Measurements from ENCODE around the gene C5orf46. TPM values are rescaled to one million over a fixed set of nuclear protein-coding genes. Genes with fewer than 3 reads are reported as not detected.
"Not testable (repeated sequence)": the region's sequence is repeated elsewhere in the genome, so short reads cannot be mapped to it uniquely, and the experiment has no call there.

Gene C5orf46
- total RNA-seq, result not detected

DNA sequence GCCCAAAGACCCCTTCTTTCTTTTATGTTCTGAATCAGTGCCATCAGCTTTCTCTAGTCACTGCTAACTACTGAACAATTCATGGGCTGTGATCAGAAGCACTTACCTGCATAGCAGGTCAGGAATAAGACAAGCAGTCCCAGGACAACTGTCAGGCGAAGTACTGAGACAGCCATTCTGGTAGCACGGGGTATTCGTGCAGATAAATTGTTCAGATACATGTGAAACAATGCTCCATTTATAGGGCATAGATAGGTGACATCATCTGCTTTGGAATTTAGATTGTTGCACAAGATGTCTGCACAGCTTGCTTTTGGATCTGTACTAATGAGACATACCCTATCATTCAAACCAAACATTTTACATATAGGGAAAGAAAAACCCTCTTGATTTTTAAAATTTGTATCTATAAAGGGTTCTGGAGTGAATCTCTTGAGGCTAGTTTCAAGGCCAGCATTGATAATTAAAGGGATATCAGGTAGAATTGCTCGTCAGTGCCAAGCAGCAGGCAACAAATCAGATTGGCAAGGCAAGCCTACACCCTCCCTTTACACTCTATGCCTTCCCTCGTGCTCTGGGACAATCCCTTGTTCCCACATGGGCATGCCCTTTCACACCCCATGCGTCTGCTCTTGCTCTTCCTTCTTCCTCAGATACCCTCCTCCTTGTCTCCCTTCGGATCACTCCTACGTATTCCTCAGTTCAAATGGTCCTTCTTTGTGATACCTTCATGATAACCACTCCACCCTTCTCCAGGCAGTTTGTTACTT lies at the start of gene C5orf46:
Gene C5orf46 (minus strand): TSS at position 213 of the 770 bp plus-strand sequence. CDS start 37 bp downstream, at position 176.
- Mint-ChIP-seq H3K4me3 (no peak within 1 kb of the TSS), H3K27me3 (ENCODE audit: low read depth) (no peaks in the 10 kb centered on the region), H3K4me1 (ENCODE audit: low read depth) (no peaks in the 10 kb centered on the region), H3K36me3 (ENCODE audit: insufficient read depth) (no peaks in the 10 kb centered on the region), H3K9me3 (no peaks in the 10 kb centered on the region)
- DNase-seq (no peak), ATAC-seq (no peak)

DNA sequence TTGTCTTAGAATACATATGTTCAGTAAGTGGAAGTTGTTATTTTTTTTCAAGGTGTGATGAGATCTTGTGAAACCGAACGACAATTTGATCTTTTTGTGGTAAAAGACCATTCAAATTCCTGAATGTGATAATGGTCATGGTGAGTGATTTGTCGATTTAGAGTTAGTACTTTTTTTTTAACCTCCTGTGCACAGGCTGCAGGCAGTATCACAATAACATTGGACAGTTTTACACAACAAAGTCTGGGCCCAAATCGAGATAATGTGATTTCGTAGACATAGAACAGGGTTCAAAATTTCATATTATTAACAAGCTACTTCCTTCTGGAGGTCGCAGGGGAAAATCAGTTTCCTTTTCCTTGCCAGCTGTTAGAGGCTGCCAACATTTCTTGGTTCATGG lies 48.6 kb upstream of the C5orf46 start:
- Mint-ChIP-seq H3K27me3 (ENCODE audit: low read depth) (peaks cover 5% of the 10 kb centered on the region), H3K4me3 (no peak overlapping the region), H3K9me3 (no peaks in the 10 kb centered on the region), H3K36me3 (ENCODE audit: insufficient read depth) (no peaks in the 10 kb centered on the region), H3K4me1 (ENCODE audit: low read depth) (no peaks in the 10 kb centered on the region)
- ATAC-seq (no peak), DNase-seq (no peak)

DNA sequence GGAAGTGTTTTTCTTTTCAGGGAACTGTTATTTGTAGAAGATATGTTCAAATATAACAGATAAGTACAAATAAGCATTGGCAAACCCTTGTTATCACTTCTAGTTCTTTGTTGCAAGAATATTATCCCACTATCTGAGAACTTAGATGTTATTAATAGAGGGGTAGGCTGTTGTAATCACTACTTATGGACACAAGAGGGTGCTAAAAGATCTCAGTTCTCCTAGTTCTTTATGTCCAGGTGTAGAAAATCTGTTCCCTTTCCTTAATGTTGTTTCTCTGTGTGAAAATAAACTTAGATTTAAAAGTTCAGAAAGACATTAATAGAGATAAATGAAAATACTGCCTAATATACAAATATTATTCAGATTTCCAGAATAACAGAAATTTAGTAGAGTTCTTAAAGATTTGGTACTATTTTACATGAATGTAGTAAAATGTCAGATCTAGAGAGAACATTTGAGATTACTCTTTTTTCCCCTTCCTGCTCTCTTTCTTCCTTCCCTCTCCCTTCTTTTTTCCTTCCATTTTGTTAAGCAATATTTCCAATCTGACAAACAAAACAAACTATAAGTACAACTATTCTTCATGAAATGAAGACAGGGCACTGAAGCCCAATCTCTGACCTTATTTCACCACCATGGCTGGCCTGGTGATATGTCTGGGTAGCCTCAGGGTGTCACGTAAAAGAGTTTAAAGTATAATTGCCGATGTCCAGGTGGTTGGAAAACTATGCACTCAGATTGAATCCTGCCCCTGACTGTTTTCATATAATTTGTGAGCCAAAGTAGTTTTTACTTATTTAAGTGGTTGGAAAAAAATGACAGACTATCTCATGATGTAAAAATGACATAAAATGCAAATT lies 43.6 kb upstream of the C5orf46 start:
- no peaks in the 10 kb centered on the region for H3K9me3 Mint-ChIP-seq
- peaks cover 9% of the 10 kb centered on the region for H3K27me3 Mint-ChIP-seq (ENCODE audit: low read depth)
- DNase-seq (no peak), ATAC-seq (no peak)
- H3K36me3 Mint-ChIP-seq (ENCODE audit: insufficient read depth), result no peaks in the 10 kb centered on the region
- H3K4me1 Mint-ChIP-seq (ENCODE audit: low read depth), result no peaks in the 10 kb centered on the region
- no peak overlapping the region for H3K4me3 Mint-ChIP-seq

DNA sequence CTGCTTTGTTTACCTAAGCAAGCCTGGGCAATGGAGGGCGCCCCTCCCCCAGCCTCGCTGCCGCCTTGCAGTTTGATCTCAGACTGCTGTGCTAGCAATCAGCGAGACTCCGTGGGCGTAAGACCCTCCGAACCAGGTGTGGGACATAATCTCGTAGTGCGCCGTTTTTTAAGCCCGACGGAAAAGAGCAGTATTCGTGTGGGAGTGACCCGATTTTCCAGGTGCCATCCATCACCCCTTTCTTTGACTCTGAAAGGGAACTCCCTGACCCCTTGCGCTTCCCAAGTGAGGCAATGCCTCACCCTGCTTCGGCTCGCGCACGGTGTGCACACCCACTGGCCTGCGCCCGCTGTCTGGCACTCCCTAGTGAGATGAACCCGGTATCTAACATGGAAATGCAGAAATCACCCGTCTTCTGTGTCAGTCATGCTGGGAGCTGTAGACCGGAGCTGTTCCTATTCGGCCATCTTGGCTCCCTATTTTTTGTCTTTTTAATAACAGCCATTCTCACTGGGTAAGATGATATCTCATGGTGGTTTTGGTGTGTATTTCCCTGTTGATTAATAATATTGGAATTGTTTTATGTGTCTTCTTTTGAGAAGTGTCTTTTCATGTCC lies 40.4 kb upstream of the C5orf46 start:
- not testable (repeated sequence) for H3K4me1 Mint-ChIP-seq (ENCODE audit: low read depth); H3K9me3 Mint-ChIP-seq; H3K4me3 Mint-ChIP-seq; DNase-seq; ATAC-seq; H3K36me3 Mint-ChIP-seq (ENCODE audit: insufficient read depth); H3K27me3 Mint-ChIP-seq (ENCODE audit: low read depth)

DNA sequence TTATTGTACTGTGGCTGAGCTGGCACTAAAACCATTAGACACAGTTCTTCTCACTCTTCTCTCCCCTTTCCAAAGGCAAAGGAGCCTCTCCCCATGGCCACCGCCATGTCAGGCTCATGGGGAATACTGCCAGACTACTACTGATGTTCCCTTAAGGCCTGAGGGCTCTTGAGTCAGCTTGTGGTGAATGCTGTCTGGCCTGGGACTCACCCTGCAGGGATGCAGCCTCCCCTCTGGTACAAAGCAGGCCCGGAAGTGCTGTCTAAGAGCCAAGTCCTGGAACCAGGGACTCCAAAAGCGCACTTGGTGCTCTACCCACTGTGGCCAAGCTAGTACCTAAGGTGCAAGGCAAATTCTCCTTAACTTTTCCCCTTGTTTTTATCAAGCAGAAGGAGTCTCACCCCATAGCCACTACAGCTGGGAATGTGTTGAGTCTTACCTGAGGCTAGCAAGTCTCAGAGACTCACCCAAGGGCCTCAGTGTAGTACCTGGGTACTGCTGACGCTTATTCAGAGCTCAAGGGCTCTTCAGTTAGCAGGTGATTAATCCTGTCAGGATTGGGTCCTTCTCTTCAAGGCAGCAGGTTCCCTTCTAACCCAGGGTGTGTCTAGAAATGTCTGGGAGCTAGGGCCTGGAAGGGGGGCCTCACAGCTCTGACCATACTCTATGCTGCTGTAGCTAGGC lies 33.2 kb upstream of the C5orf46 start:
- H3K27me3 Mint-ChIP-seq (ENCODE audit: low read depth), result no peaks in the 10 kb centered on the region
- DNase-seq (no peak), ATAC-seq (no peak)
- H3K4me1 Mint-ChIP-seq (ENCODE audit: low read depth), result no peaks in the 10 kb centered on the region
- no peak overlapping the region for H3K4me3 Mint-ChIP-seq
- H3K36me3 Mint-ChIP-seq (ENCODE audit: insufficient read depth), result no peaks in the 10 kb centered on the region
- no peaks in the 10 kb centered on the region for H3K9me3 Mint-ChIP-seq

DNA sequence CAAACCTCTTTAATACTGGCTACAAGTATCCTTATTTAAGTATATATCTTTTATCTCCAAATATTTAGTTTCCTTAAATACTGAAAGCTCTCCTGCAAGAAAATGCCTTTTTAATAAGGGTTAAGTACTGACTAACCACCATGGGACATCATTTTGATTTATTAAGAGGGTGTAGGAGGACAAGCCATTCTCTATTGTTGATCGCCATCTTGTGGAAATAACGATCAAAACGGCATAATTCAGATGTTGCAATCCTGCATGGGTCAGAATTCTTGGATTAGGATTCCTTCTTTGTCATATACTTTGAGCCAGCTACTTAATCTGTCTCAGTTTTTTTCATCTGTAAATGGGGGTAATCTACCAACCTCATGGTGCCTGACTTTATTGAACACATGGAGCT lies 28.7 kb upstream of the C5orf46 start:
- H3K4me3 Mint-ChIP-seq, result no peak overlapping the region
- no peak for ATAC-seq
- H3K36me3 Mint-ChIP-seq (ENCODE audit: insufficient read depth), result no peaks in the 10 kb centered on the region
- no peaks in the 10 kb centered on the region for H3K4me1 Mint-ChIP-seq (ENCODE audit: low read depth)
- H3K9me3 Mint-ChIP-seq, result no peaks in the 10 kb centered on the region
- no peak for DNase-seq
- no peaks in the 10 kb centered on the region for H3K27me3 Mint-ChIP-seq (ENCODE audit: low read depth)

DNA sequence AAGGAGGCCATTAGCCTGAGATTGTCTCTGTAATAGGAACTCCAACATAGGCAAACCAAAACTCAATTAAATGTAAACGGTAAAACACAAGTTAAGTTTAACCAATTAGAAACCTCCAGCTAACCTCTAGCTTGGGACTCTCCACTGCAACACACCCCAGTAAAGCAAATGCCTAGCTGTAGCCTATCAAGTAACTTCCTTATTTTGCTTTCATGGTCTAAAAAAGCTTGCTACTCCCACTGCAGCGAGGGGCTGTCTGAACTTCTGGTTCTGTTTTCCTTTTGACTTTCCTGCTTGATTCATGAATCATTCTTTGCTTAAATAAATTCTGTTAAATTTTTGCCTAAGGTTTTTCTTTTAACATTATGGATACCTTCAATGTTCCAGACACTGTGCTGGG lies 24.4 kb upstream of the C5orf46 start:
- Mint-ChIP-seq H3K36me3 (ENCODE audit: insufficient read depth) (no peaks in the 10 kb centered on the region), H3K4me1 (ENCODE audit: low read depth) (no peaks in the 10 kb centered on the region), H3K9me3 (peaks cover 3% of the 10 kb centered on the region), H3K4me3 (no peak overlapping the region), H3K27me3 (ENCODE audit: low read depth) (no peaks in the 10 kb centered on the region)
- ATAC-seq (no peak), DNase-seq (no peak)

DNA sequence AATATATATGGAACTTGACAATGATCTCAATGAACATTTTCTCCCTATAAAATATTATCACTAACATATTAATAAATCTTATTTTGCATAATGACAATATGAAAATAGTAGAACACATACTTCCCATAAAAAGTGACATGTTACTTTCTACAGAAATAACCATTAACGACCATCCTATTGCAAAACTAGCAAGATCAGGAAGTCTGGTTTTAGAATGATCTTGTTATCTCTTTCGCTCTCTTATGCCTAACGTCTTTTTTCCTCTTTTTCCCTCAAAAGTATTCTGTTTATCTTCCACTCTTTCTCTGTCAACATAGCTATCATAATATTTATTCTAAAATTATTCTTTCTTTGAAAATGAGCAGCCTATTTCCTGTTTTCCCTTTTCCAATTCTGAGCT lies 21.6 kb upstream of the C5orf46 start:
- Mint-ChIP-seq H3K36me3 (ENCODE audit: insufficient read depth) (no peaks in the 10 kb centered on the region), H3K27me3 (ENCODE audit: low read depth) (no peaks in the 10 kb centered on the region), H3K4me1 (ENCODE audit: low read depth) (no peaks in the 10 kb centered on the region), H3K4me3 (no peak overlapping the region), H3K9me3 (peaks cover 3% of the 10 kb centered on the region)
- ATAC-seq (no peak), DNase-seq (no peak)

DNA sequence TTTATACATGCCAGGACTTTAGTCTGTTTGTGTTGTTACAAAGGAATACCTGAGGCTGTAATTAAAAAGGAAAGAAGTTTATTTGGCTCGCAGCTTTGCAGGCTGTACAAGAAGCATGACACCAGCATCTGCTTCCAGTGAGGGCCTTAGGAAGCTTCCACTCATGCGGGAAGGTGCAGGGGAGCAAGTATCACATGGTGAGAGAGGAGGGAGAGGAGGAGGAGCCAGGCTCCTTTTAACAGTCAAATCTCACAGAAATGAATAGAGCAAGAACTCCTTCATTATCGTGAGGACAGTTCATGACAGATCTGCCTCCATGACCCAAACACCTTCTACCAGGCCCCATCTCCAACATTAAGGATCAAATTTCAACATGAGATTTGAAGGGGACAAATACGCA lies 18.7 kb upstream of the C5orf46 start:
- Mint-ChIP-seq H3K36me3 (ENCODE audit: insufficient read depth) (no peaks in the 10 kb centered on the region), H3K4me1 (ENCODE audit: low read depth) (no peaks in the 10 kb centered on the region)

DNA sequence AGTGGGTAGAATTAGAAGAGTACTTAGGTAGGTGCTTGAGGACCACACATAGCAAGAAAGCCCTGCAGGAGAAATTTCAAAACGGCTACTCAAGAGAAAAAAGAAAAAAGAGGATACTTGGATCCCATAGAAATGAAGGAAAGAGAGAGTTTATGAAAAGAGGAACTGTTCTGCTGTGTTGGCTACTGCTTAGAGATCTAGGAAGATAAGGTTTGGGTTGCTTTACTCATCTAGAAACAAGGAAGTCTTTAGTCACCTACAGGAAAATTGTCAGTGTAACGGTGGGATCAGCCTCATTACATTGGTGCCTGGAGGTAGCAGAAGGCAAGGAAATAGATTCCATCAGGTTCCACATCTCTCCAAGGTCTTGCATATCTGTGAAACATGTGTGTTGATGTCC lies 14.8 kb upstream of the C5orf46 start:
- Mint-ChIP-seq H3K27me3 (ENCODE audit: low read depth) (peaks cover 6% of the 10 kb centered on the region), H3K4me3 (no peak overlapping the region), H3K9me3 (peaks cover under 1% of the 10 kb centered on the region), H3K4me1 (ENCODE audit: low read depth) (no peaks in the 10 kb centered on the region), H3K36me3 (ENCODE audit: insufficient read depth) (no peaks in the 10 kb centered on the region)
- DNase-seq (no peak), ATAC-seq (no peak)

More for the DNA sequence above, 18.7 kb upstream of the C5orf46 start:
- no peak overlapping the region for H3K4me3 Mint-ChIP-seq
- peaks cover 3% of the 10 kb centered on the region for H3K9me3 Mint-ChIP-seq
- ATAC-seq (no peak), DNase-seq (no peak)
- H3K27me3 Mint-ChIP-seq (ENCODE audit: low read depth), result no peaks in the 10 kb centered on the region

DNA sequence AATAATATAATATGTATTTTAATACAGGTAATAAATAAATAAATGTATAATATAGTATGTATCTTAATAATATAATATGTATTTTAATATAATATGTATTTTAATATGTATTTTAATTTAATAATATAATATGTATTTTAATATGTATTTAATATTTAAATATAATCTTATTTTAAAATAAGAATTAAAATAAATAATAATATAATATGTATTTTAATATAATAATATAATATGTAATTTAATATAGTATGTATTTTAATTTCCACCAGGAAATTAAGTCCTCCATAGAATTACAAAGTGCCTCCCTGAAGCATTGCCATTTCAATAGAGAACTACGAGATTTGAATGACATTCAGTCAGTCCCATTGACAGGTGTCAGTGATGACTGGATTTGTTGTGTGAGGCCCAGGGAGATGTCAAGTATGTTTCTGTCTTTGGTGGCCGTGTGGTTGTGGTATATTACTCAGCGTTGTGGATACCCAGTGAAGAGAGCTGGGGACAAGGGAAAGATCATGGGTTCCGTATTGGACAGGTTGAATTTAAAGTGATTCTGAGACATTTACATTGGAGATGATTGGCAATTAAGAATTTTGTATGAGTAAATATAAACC lies 14.2 kb upstream of the C5orf46 start:
- Mint-ChIP-seq H3K27me3 (ENCODE audit: low read depth) (peaks cover 6% of the 10 kb centered on the region), H3K4me1 (ENCODE audit: low read depth) (no peaks in the 10 kb centered on the region), H3K9me3 (no peaks in the 10 kb centered on the region), H3K36me3 (ENCODE audit: insufficient read depth) (no peaks in the 10 kb centered on the region), H3K4me3 (no peak overlapping the region)
- no peak for DNase-seq
- no peak for ATAC-seq

DNA sequence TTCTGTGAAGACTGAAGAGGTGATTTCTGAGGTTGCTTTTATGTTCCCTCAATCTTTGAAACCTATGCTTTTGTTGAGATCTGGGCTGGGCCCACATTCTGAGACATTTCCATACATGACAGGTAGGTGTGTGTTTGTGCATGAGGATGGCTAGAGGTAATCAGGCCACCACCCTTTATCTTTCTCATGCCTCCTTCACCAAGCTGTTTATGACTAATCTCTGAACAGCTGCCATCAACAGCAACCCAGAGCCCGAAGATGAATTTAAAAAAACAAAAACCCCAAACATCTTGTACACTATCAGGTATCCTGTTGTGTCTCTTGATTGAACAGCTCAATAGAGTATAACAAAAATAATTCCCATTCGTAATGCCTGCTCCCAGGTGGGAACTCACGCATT lies 12.6 kb upstream of the C5orf46 start:
- no peak overlapping the region for H3K4me3 Mint-ChIP-seq
- ATAC-seq (no peak), DNase-seq (no peak)
- no peaks in the 10 kb centered on the region for H3K9me3 Mint-ChIP-seq
- H3K4me1 Mint-ChIP-seq (ENCODE audit: low read depth), result no peaks in the 10 kb centered on the region
- peaks cover 6% of the 10 kb centered on the region for H3K27me3 Mint-ChIP-seq (ENCODE audit: low read depth)
- no peaks in the 10 kb centered on the region for H3K36me3 Mint-ChIP-seq (ENCODE audit: insufficient read depth)

DNA sequence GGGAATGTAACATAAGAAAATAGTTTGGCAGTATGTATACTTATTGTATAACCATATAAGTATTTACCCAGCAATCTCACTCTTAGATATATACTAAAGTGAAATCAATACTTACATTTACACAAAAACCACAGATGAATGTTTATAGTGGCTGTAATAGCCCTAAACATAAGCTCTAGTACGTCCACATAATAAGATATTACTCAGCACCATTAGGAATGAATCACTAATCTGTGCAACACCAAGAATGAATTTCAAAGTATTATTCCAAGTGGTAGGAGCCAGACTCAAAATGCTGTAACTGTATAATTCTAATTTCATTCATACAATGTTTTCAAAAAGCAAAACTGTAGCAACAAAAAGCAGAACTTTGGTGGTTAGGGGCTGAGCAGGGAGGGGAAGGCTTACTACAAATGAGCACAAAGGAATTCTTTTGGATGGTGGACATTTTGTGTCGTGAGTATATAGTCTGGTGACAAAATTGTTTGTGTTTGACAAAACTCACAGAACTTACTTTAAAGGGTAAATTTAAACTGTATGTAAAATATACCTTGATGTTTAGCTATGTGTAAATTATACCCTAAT lies 11.9 kb upstream of the C5orf46 start:
- Mint-ChIP-seq H3K4me3 (no peak overlapping the region), H3K9me3 (no peaks in the 10 kb centered on the region), H3K27me3 (ENCODE audit: low read depth) (peaks cover 6% of the 10 kb centered on the region), H3K4me1 (ENCODE audit: low read depth) (no peaks in the 10 kb centered on the region), H3K36me3 (ENCODE audit: insufficient read depth) (no peaks in the 10 kb centered on the region)
- no peak for ATAC-seq
- no peak for DNase-seq

Data from activated T-cell treated with anti-CD3 and anti-CD28 coated beads, Interleukin-2, amount 50 U/mL, for 4 hours (primary cell).